ENCODE data around the gene CDT1. TPM values are rescaled to one million over a fixed set of nuclear protein-coding genes. Genes with fewer than 3 reads are reported as not detected.
A peak's percentile ranks its signal among the peaks of the same experiment; 100 is the strongest.

The CDT1 gene
- polyA plus RNA-seq (2011; rRNA removed) (1.2 and 2.4 TPM in 2 replicates), polyA minus RNA-seq (2011; rRNA and poly(A)+ RNA removed) (2.0 TPM in 2 replicates)

DNA sequence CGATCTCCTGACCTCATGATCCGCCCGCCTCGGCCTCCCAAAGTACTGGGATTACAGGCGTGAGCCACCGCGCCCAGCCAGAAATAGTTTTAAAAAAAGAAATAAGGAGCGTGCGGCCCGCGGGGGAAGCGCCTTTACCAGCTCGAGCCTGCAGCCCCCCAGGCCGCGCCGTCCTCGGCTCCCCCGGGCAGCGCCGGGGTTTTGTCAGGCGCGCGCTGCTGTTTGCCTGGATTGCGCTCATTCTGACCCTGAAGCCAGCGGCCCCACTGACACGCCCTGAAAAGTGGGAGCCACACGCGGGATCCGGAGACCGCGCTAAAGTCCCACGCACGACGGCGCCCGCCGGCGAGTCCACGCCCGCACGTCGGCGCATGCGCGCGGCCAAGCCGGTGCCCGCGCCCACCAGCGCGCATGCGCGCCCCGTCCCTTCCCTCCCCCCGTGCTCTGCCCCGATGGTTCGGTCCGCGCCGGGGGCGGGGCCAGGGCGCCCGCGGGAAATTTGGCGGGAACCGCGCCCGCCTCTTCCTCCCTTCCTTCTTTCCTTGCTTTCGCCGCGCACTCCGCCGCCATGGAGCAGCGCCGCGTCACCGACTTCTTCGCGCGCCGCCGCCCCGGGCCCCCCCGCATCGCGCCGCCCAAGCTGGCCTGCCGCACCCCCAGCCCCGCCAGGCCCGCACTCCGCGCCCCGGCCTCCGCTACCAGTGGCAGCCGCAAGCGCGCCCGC is at the start of gene CDT1:
Gene CDT1, plus strand, starts transcription at position 526 of the 724 bp plus-strand sequence. Its CDS starts 43 bp downstream, at position 569.
- Histone ChIP-seq H3K4me3 (ENCODE audit: low read depth, low read length) (peak within 1 kb of the TSS; percentile 67), H3K27me3 (ENCODE audit: control insufficient read depth, insufficient read depth, low read length) (no peaks in the 10 kb centered on the region), H3K9me3 (ENCODE audit: control insufficient read depth, insufficient read depth, low read length) (no peaks in the 10 kb centered on the region; the same call in 1 of the 2 replicates), H3K27ac (ENCODE audit: low read depth, low read length) (peak within 1 kb of the TSS; percentile 21)
- ChIA-PET POLR2A (interaction anchor here (0.7 to 1.6 kb wide), 5 partner anchors 8 to 99 kb away, joined by 3 to 7 read pairs (median 3); partner anchors contain the start of gene APRT), CTCF (interaction anchor here (0.9 to 1.3 kb wide), 2 partner anchors 19 to 66 kb away, joined by 4 read pairs; no protein-coding TSS in a partner anchor)
- no peak for TF ChIP-seq CTCF (IDR thresholded peaks at IDR 0.05; ENCODE audit: low read depth, low read length)
- DNase-seq (ENCODE audit: low read depth, low spot score): no peak

DNA sequence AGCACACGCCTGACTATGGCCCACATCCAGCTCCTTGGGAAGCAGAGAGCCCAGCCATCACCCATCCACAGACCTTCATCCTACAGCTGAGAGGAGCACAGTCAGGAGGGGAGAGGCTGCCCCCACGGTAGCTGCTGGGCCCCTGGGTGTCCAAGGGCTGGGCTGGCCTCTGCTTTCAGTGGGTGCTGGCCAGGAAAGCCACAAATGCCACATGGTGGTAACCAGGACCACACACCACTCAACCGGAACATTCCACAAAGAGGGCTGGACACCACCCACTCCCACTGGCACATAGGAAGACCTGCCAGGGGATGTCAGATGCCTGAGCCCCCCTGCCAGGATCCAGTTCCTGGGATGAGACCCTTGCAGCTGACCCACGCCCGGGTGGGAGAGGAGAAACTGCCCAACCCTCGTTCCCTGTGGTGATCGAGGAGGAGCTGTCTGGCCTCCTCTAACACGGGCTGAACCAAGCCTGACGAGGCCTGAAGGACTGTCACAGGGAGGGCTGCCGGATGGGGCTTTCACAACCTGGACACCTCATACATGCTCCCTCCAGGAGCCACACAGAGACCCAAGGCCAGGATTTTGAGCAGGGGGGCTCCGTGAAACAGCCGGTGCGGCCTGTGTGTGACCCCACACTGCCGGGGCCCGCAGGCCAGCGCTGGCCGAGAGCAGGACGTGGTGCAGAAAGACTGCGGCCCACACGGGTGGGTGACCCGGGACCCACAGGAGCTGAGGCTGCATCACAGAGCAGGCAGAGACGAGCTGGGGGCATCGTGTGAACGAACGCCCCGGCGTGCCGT is 49.3 kb upstream of the CDT1 start:
- ChIA-PET POLR2A (interaction anchor here (0.7 to 2.0 kb wide), 5 partner anchors 17 to 30 kb away, joined by 3 to 5 read pairs (median 5); partner anchors contain the start of gene PIEZO1), CTCF (interaction anchor here (0.5 to 2.3 kb wide), 4 partner anchors 11 to 977 kb away, joined by 5 to 11 read pairs (median 6); no protein-coding TSS in a partner anchor)
- no peaks in the 10 kb centered on the region for H3K27me3 ChIP-seq (ENCODE audit: control insufficient read depth, insufficient read depth, low read length)
- DNase-seq (ENCODE audit: low read depth, low spot score): no peak
- TF ChIP-seq CTCF (IDR thresholded peaks at IDR 0.05; ENCODE audit: low read depth, low read length): no peak
- no peak overlapping the region for H3K4me3 ChIP-seq (ENCODE audit: low read depth, low read length)
- peak overlapping the region; percentile 70 for H3K27ac ChIP-seq (ENCODE audit: low read depth, low read length)
- peaks cover 8% of the 10 kb centered on the region; the same call in 1 of the 2 replicates for H3K9me3 ChIP-seq (ENCODE audit: control insufficient read depth, insufficient read depth, low read length)

- peak; percentile 60 for DNase-seq (ENCODE audit: low read depth, low spot score)
- peak overlapping the region; percentile 70 for H3K27ac ChIP-seq (ENCODE audit: low read depth, low read length)
- H3K27me3 ChIP-seq (ENCODE audit: control insufficient read depth, insufficient read depth, low read length): no peaks in the 10 kb centered on the region
- H3K9me3 ChIP-seq (ENCODE audit: control insufficient read depth, insufficient read depth, low read length): peaks cover 8% of the 10 kb centered on the region; the same call in 1 of the 2 replicates
- H3K4me3 ChIP-seq (ENCODE audit: low read depth, low read length): no peak overlapping the region
- ChIA-PET CTCF (interaction anchor here (0.5 to 2.3 kb wide), 6 partner anchors 10 to 1512 kb away, joined by 3 to 11 read pairs (median 8); no protein-coding TSS in a partner anchor), POLR2A (interaction anchor here (0.6 to 2.0 kb wide), 5 partner anchors 16 to 200 kb away, joined by 5 read pairs; partner anchors contain the start of gene PIEZO1)
- peak; percentile 18; the same call in 1 of the 2 replicates for TF ChIP-seq CTCF (IDR thresholded peaks at IDR 0.05; ENCODE audit: low read depth, low read length)
These were observed 48.5 kb upstream of the CDT1 start for GRCh38 chr16:88754912-88755744.

GRCh38 chr16:88755745-88756443 is 47.7 kb upstream of the CDT1 start:
- TF ChIP-seq CTCF (IDR thresholded peaks at IDR 0.05; ENCODE audit: low read depth, low read length): no peak
- H3K27ac ChIP-seq (ENCODE audit: low read depth, low read length): peak overlapping the region; percentile 68
- H3K9me3 ChIP-seq (ENCODE audit: control insufficient read depth, insufficient read depth, low read length): peaks cover 8% of the 10 kb centered on the region; the same call in 1 of the 2 replicates
- CTCF ChIA-PET: interaction anchor here (0.5 to 2.3 kb wide), 5 partner anchors 11 to 92 kb away, joined by 3 to 11 read pairs (median 8); no protein-coding TSS in a partner anchor
- H3K4me3 ChIP-seq (ENCODE audit: low read depth, low read length): no peak overlapping the region
- no peaks in the 10 kb centered on the region for H3K27me3 ChIP-seq (ENCODE audit: control insufficient read depth, insufficient read depth, low read length)
- no peak for DNase-seq (ENCODE audit: low read depth, low spot score)
- POLR2A ChIA-PET: interaction anchor here (0.6 to 1.1 kb wide), 2 partner anchors 18 to 200 kb away, joined by 5 read pairs; no protein-coding TSS in a partner anchor

All from AG04450 (cell line).